Suprapubic skin (tissue), 4 donors: ENCODE data around the gene TUBGCP4. TPM values are rescaled to one million over a fixed set of nuclear protein-coding genes. Genes with fewer than 3 reads are reported as not detected.

Experiments
- DNase-seq, 2 donors: peaks; one replicate each; pipeline ENCODE4 v3.0.0-alpha.2; 2019; ENCODE audit warnings: low spot score in 2 of 2
- H3K27ac ChIP-seq: fragments of 200-600 bp; sonication (generic); one replicate; pipeline ENCODE4 v1.5.1; 2019
- H3K27me3 ChIP-seq: fragments of 200-600 bp; sonication (generic); one replicate; pipeline ENCODE4 v1.5.1; 2019
- H3K36me3 ChIP-seq: fragments of 200-600 bp; sonication (generic); one replicate; pipeline ENCODE4 v1.5.1; 2019
- H3K4me1 ChIP-seq: fragments of 200-600 bp; sonication (generic); one replicate; pipeline ENCODE4 v1.5.1; 2019
- H3K4me3 ChIP-seq: fragments of 200-600 bp; sonication (generic); one replicate; pipeline ENCODE4 v1.5.1; 2019; ENCODE audit warnings: mild to moderate bottlenecking
- H3K9me3 ChIP-seq: fragments of 200-600 bp; sonication (generic); one replicate; pipeline ENCODE4 v1.5.1; 2019
- CTCF ChIP-seq, 2 donors: fragments of 200-600 bp in 1 of 2; fragments of 450-650 bp in 1 of 2; sonication (generic) in 1 of 2; IDR thresholded peaks; one replicate each; pipeline ENCODE4 v1.5.1; 2016 to 2019; ENCODE audit warnings: antibody characterized with exemption in 2 of 2, mild to moderate bottlenecking in 1 of 2, moderate library complexity in 1 of 2
- EP300 ChIP-seq: sonication (generic); formaldehyde crosslinking; IDR thresholded peaks from one replicate; pipeline ENCODE4 v1.6.1; 2017; ENCODE audit warnings: antibody characterized with exemption
- POLR2A ChIP-seq, 2 donors: fragments of 450-650 bp; IDR thresholded peaks; one replicate each; pipeline ENCODE4 v1.6.1; 2017; ENCODE audit warnings: antibody characterized with exemption in 2 of 2, mild to moderate bottlenecking in 2 of 2, moderate library complexity in 2 of 2
- POLR2AphosphoS5 ChIP-seq, 3 donors: sonication (generic); formaldehyde crosslinking; IDR thresholded peaks; one replicate each; pipeline ENCODE4 v1.6.1; 2017; ENCODE audit warnings: antibody characterized with exemption in 3 of 3
- WGBS: methylation state at CpG from one replicate; pipeline ENCODE4 v1.1.5; 2018; 5-methylcytosine and 5-hydroxymethylcytosine counted together
- total RNA-seq, 4 donors: library from RNA; depleted of rRNA; stranded (reverse); fragments of >200 nt; gene quantifications; one replicate each; pipeline ENCODE4 v1.1.0, GENCODE V29; 2016

TUBGCP4 gene
- 10 to 100 TPM; 13.0 to 28.5 (median 22.2) TPM for total RNA-seq

- peak; percentile 88 to 89 for DNase-seq
- Histone ChIP-seq H3K9me3 (no peaks in the 10 kb centered on the region), H3K4me3 (peak within 1 kb of the TSS; percentile 84), H3K27me3 (no peaks in the 10 kb centered on the region), H3K36me3 (peaks cover 9% of the 10 kb centered on the region), H3K4me1 (peaks cover 38% of the 10 kb centered on the region), H3K27ac (peak within 1 kb of the TSS; percentile 35)
- no peak for TF ChIP-seq POLR2A (IDR thresholded peaks at IDR 0.05)
- TF ChIP-seq CTCF (IDR thresholded peaks at IDR 0.05), result peak in 1 of 2 donors; percentile 19
- 4% methylated on average over 29 of the region's 66 CpGs for WGBS
Observed at GRCh38 chr15:43370975-43371974, at the start of gene TUBGCP4, which contains the start of gene ZSCAN29. TSS of gene TUBGCP4 (plus strand) at chr15:43371101. CDS start at chr15:43371355, 254 bp downstream. TSS of gene ZSCAN29 (minus strand) at chr15:43371043. CDS start at chr15:43369913, 1,130 bp downstream.

- no peaks in the 10 kb centered on the region for H3K36me3 ChIP-seq
- TF ChIP-seq CTCF (IDR thresholded peaks at IDR 0.05), result no peak
- no peak for TF ChIP-seq EP300
- TF ChIP-seq POLR2A (IDR thresholded peaks at IDR 0.05), result no peak
- TF ChIP-seq POLR2AphosphoS5 (IDR thresholded peaks at IDR 0.05), result no peak
- H3K27ac ChIP-seq, result no peak overlapping the region
- no peaks in the 10 kb centered on the region for H3K27me3 ChIP-seq
- DNase-seq, result no peak
- no peaks in the 10 kb centered on the region for H3K9me3 ChIP-seq
- H3K4me3 ChIP-seq, result no peak overlapping the region
- 78% methylated on average over 6 of the region's 6 CpGs for WGBS
- peaks cover 17% of the 10 kb centered on the region for H3K4me1 ChIP-seq
Observed at GRCh38 chr15:43325039-43325684, 45.7 kb upstream of the TUBGCP4 start.

GRCh38 chr15:43329217-43329959 is 41.5 kb upstream of the TUBGCP4 start:
- Histone ChIP-seq H3K27ac (peak overlapping the region; percentile 94), H3K36me3 (no peaks in the 10 kb centered on the region), H3K4me1 (peaks cover 23% of the 10 kb centered on the region), H3K9me3 (no peaks in the 10 kb centered on the region), H3K4me3 (peak overlapping the region; percentile 79), H3K27me3 (no peaks in the 10 kb centered on the region)
- no peak for DNase-seq
- WGBS, result 14% methylated on average over 27 of the region's 38 CpGs
- TF ChIP-seq POLR2AphosphoS5 (IDR thresholded peaks at IDR 0.05) (no peak), CTCF (IDR thresholded peaks at IDR 0.05) (no peak), EP300 (no peak), POLR2A (IDR thresholded peaks at IDR 0.05) (no peak)

- TF ChIP-seq POLR2AphosphoS5 (IDR thresholded peaks at IDR 0.05), result peak in 2 of 3 donors; percentile 32 to 48
- TF ChIP-seq EP300, result no peak
- peak in 1 of 2 donors; percentile 63 for TF ChIP-seq POLR2A (IDR thresholded peaks at IDR 0.05)
- Histone ChIP-seq H3K27me3 (no peaks in the 10 kb centered on the region), H3K4me1 (peaks cover 23% of the 10 kb centered on the region), H3K36me3 (no peaks in the 10 kb centered on the region), H3K4me3 (peak within 1 kb of the TSS; percentile 79), H3K9me3 (no peaks in the 10 kb centered on the region), H3K27ac (peak within 1 kb of the TSS; percentile 94)
- peak; percentile 96 to 97 for DNase-seq
- 1% methylated on average over 58 of the region's 86 CpGs for WGBS
Observed at GRCh38 chr15:43329960-43330779, 40.7 kb upstream of the TUBGCP4 start, which contains the start of gene LCMT2. TSS of gene LCMT2 (minus strand) at chr15:43330573. CDS start at chr15:43330489, 84 bp downstream.

- DNase-seq, result no peak
- H3K4me3 ChIP-seq, result peak overlapping the region; percentile 79
- H3K4me1 ChIP-seq, result peaks cover 23% of the 10 kb centered on the region
- 4% methylated on average over 7 of the region's 7 CpGs for WGBS
- H3K27ac ChIP-seq, result peak overlapping the region; percentile 94
- H3K9me3 ChIP-seq, result no peaks in the 10 kb centered on the region
- no peaks in the 10 kb centered on the region for H3K27me3 ChIP-seq
- H3K36me3 ChIP-seq, result no peaks in the 10 kb centered on the region
- TF ChIP-seq POLR2AphosphoS5 (IDR thresholded peaks at IDR 0.05) (no peak), POLR2A (IDR thresholded peaks at IDR 0.05) (no peak), CTCF (IDR thresholded peaks at IDR 0.05) (no peak), EP300 (no peak)
Observed at GRCh38 chr15:43330780-43331087, 40.2 kb upstream of the TUBGCP4 start.
